GM18907 (cell line): ENCODE measurements around the gene ACP3.

ENCODE experiments used
- ATAC-seq: cut with Tn5 transposase; IDR thresholded peaks from one replicate; pipeline ENCODE4 v1.9.1; 2021; ENCODE audit warnings: mild to moderate bottlenecking, moderate library complexity; ENCODE audit not compliant: unreplicated experiment

Gene ACP3

DNA sequence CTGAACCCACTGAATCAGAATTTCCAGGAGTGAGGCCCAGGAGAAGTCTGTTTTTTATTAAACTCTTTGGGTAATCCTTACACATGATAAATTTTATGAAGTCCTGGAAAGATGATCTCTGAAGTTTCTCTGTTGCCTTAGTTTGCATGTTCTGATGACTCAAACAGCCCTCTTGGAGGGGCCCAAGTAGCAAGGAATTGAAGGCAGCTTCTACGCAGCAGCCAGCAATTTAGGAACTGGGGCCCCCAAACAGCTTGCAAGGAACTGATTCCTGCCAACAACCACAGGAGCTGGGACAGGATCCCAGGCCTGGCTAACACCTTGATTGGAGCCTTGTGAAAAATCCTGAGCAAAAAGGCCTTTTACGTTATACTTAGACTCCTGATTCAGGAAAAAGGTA, 5.4 kb upstream of the ACP3 start:
- no peak for ATAC-seq

DNA sequence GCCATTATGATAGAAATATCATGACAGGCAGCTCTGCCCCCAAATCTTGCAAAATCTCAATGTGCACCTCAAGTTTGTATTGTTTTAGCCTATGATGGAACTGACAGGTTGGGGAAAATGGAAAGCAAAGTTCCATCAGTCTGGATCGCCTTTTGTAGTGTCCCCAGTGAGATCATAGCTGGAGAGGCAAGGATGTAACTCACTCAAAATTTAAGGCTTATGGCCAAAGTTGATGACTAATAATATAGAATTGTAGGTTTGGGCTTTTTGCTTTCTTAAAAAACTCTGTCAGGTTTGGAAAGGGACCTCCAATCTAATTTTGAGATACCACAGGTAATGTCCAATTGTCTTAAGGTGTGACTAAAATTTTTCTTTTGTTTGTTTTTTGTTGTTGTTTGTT, 1.4 kb upstream of the ACP3 start:
- ATAC-seq: no peak

DNA sequence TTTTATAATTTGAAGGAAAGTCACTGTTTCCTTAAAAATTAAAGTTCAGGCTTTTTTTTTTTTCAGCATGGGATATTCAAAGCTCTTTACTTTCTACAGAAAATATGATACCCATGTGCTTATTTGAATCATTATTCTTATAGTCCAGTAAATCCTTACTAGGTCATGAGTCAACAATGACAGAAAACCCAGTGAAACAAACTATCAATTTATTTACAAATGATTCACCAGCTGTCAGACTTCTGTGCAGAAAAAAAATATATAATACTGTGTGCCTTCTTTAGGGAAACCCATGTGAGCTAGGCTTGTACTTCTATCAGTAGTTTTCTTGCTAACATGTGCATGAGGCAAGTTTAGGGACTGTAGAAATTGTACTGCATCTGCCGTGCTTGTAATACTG, 1.2 kb downstream of the ACP3 start:
- no peak for ATAC-seq

DNA sequence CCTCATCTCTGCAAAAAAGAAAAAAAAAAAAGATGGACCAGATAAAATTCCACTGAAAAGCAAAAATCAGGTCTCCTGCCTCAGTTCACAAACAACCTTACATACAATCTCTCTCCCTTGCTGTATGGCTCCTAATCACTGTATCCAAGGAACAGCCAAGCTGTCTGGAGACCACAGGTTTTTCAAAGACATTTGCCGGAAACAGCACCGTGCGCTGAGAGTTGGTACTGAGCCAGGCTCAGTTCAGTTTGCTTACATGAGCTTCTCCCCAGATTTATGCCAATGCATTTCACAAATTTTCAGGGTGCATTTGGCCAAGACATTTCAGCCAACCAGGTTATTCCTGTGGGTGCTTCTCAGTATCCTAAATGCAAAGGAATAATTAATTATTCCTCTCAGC, 4.1 kb downstream of the ACP3 start:
- no peak for ATAC-seq

DNA sequence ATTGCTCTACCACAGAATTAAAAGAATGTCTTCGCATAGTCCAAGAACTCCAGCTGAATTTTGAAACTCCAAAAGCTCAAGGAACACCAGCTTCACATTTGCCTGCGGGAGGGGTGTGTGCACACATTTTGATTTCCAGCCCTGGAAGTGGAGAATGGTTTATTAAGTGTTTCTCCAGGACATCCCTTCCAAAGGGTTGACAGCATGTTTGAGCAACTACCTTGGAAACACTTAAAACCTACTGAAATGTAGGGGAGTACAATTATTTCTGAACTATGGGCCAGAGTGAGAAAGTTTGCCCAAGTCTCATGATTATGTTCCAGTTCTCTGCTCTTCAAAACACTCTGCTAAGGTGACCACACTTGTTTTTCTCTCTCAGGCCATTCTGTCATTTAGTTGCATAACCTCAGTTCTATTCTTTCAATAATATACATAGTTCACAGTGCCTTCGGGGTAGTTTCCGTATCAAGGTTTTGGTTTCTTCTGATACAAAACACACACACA, 7.9 kb downstream of the ACP3 start:
- ATAC-seq: peak; percentile 63

DNA sequence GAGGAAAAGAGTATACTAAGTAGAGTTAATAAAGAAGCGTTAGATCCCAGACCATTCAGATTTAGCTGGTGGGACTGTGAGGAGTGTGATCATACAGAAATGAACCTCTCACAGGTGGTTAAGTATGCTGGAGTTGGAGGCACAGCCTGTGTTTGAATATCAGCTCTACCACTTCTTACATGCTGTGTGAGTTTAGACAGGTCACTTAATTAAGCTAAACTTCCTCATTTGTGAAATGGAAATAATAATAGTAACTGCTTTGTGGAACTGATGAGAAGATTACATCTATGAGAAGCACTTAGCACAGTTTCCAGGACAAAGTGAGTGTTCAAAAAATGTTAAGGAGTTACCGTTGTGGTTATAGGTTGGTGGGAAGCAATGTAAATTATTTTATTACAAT, 8.4 kb downstream of the ACP3 start:
- ATAC-seq: peak; percentile 54

DNA sequence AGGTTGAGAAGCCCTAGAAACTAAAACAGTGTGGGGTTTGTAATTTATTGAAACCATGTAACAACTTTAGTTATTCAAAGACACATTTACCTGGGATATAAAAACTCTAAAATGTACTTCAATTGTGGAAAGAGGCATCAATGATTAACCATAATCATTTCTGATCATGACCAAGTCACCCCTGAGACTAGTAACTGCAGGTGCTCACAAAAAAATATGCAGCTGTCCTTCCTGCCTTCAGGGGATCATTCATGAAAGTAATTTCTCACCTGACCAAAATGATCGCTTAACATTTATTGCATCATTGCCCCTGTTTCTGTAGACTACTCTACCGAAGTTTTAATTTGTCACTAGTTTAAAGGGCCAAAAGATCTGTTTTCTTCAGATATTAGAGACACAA, 9.0 kb downstream of the ACP3 start:
- peak; percentile 70 for ATAC-seq

DNA sequence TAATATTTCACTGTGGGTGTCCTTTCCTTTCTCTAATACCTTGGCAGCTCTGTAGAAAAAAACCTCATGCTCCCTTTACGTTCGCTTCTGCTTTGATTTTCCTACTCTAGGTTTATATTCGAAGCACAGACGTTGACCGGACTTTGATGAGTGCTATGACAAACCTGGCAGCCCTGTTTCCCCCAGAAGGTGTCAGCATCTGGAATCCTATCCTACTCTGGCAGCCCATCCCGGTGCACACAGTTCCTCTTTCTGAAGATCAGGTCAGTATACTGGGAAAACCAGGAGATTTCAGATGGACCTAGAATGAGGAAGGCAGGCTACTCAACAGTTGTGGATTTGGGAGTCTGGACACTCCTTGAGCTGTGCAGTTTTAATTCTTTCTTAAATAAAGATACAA, 14.9 kb downstream of the ACP3 start:
- no peak for ATAC-seq

DNA sequence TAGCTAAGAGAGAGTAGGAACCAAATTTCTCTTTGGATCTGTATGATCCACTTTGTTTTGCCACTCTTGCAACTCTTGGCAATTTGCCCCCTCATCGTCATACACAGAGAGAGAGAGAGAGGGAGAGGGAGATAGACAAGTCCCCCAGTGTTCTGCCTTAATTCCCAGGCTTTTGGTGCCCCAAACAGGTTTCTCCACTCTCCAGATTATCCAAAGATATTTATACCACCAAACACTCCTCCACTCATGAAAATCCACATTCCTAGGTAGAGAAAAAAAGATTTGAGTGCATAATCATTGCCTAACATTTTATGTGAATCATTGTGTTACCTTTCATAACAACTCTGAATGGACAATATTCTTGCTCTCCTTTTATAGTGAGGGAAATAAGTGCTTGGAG, 15.3 kb downstream of the ACP3 start:
- ATAC-seq: no peak

DNA sequence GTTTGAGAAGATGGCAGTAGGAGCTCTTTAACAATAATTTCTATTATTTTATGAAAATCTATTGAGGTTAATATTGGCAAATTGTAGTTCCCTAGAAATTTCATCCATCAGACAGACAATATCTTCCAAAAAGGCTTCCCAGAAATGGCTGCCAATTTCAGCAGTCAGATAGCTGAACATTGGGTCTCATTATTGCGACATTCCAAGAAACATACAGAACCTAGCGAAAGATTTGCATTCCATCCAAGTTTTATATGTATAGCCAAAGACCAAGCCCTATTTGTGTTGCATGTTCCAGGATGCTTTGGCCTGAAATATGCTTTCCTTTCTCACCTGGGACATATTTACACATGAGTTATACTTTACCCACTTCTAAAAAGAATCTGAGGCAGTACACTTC, 24.5 kb downstream of the ACP3 start:
- no peak for ATAC-seq

DNA sequence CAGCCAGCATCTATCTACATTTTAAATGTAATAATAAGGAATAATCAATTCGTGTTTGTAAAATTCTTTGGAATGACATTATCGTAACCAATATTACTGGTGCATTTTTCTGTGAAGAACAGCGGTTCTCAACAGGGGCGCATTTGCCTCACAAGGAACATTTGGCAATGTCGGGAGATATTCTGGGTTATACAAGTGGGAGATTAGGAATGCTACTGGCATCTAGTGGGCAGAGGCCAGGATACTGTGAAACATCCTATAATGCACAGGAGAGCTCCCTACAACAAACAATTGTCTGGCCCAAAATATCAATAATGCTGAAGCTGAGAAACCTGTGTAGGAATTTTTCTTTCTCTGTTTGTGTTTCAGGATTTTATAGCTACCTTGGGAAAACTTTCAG, 25.0 kb downstream of the ACP3 start:
- ATAC-seq: no peak

DNA sequence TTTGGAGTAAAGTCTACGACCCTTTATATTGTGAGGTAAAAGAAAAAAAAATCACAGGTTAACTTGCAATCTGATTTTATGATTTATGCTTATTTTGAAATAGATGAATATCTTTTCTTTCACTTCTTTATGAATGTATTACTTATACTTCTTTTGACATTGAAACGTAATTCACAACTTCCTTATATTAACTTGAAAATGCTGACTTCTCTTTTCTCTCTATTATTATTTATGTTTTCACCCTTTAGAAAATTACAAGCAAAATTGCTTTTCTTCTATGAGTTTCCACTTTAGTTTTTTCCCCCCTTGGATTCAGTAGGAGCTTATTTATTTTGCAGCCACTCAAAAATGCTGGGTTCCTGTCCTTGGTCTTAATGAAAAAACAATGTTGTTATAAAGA, 25.4 kb downstream of the ACP3 start:
- no peak for ATAC-seq

DNA sequence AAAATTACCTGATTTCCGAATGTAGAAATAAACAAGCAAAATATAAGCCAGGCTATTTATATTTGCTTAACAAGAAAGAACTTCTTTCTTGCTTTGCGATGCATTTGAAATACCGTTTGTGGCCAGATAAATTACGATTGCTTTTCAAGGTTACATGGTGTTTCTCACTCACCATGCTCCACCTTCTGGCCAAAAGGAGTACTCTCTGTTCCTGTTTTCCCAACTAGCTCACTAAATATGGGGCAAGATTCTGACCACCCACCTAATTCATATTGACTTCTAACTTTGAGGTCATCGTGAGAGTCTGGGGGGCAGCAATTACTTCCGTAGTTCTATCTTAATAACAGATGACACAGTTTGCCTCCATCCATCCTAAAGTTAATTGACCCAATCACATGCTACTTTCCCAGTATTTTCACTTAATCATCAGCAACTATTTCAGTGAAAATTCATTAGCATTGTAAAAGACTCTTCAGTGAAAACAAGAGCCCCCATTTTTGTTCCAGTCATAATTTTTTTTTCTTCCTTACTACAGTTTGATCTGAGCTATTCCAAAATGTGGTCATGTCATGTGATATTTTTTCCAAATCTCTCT, 25.9 kb downstream of the ACP3 start:
- no peak for ATAC-seq

DNA sequence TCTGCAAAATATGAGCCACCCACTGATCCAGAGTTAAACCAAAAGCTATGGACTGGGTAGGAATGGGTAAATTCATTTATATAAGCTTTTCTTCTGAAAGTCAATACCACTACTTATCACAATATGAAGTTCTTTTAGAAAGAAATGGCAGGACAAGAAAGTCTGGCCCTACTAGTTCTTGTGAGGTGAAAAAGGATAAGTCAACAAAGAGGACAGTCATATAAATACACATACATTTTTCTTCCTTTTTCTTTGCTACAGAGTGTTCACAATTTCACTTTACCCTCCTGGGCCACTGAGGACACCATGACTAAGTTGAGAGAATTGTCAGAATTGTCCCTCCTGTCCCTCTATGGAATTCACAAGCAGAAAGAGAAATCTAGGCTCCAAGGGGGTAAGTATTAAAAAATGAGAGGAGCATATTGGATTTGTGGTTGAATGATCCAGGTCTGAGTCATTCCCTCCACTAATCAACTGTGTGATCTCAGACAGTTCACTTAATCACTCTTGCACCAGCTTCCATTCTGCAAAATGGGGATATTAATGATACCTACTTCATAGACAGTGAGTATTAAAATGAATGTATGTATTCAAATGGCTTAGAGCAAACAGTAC, 27.6 kb downstream of the ACP3 start:
- ATAC-seq: no peak

DNA sequence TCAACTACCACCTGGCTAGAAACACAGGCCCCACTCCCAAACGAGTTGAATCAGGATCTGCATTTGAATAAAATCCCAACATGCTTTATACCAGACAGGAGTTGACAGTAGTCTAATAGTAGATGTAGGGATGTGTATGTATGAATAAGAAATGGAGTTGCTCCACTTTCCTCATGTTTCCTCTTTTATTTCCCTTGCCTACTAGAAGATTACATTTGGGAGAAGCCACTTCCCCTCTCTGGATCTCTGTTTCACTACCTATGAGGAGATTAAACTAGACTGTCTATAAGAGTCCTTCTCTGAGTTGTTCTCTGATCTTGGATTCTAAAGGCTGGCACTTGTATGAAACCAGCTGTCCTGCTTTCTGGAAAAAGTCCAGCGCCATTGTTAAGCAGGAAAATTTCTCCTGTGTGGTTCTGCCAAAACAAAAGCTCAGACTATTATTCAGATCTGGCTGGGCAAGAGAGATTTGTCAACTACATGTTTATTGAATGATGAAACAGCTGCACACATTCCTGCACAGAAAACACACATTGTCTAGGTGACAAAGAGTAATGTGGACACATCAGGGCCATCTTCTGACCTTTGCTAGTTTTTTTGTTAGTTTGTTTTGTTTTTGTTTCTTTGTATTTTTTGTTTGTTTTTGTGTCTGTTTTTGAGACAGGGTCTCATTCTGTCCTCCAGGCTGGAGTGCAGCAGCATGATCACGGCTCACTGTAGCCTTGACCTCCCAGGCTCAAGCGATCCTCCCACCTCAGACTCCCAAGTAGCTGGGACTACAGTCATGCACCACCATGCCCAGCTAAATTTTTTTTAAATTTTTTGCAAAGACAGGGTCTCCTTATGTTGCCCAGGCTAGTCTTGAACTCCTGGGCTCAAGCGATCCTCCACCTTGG, 29.9 kb downstream of the ACP3 start:
- no peak for ATAC-seq

DNA sequence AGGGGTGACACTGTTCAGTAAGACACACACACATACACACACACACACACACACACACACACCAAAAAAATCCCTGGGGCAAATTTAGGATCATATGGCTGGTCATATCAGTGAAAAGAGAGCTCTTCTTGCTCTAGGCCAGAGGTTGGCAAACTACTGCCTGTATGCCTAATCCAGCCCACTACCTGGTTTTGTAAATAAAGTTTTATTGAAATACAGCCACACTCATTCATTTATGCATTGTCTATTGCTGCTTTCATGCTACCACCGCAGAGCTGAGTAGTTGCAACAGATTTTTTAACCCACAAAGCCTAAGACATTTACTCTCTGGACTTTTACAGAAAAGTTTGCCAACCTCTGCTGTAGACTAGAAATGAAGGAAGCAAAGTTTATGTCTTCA, 30.6 kb downstream of the ACP3 start:
- ATAC-seq: no peak

DNA sequence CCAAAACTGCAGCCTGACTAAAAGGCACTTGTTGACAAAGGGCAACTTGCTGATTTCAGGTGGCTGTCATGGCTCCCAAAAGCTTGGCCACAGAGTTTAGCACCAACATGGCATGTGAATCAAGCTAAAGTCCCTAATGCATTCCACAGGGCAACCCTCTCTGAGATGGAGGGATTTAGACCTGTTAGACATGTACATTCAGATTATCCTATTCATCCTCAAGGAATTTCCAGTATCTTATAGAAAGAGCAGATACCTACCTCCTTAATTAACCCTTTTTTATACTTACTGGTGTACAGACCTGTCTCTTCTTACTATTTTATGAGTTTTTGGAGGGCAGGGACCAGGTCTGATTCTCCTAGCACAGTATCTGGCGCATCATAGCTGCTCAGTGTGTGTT, 31.3 kb downstream of the ACP3 start:
- ATAC-seq: no peak

DNA sequence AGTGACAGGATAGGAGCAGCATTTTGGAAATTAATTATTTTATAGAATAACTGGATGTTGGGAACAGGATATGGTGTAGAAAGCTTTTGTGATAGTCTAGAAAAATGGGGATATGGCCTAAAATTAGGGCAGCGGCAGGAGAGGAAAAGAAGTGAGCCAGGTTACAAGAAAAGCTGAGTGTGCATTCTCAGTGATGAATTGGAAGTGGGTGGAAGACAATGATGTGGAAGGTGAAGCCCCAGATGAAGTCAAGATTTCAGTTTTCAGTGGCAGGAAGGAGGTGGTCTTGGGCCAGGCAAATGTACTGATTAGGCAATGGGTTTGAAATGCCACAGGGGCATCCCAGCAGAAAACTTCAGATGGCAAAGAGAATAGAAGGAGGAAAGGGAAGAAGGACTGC, 33.6 kb downstream of the ACP3 start:
- no peak for ATAC-seq

DNA sequence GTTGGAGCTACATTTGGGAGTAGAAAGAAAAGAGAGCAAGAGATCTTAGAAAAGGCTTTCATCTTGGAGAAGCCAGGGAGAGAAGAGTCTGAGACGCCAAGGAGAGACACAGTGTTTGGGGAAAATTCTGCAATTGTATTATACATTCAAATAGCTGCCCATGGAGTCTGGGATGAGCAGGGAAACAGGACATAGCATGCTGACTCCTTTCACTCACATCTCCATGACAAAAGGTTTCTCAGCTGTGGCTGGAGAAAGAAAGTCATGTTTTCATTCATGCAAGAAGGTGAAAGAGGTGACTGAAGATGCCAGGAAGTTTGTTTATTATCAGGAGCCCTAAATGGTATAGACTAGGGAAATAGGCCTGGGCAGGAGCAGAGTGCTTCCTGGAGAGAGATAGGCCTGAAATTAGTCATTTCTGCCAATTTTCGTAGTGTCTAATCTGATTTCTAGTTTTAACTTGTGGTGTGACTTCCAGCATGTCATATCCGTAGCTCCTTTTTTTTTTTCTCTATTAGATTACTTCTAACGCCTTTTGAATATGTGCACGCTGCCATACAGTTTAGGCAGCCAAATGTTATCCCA, 34.1 kb downstream of the ACP3 start:
- no peak for ATAC-seq

DNA sequence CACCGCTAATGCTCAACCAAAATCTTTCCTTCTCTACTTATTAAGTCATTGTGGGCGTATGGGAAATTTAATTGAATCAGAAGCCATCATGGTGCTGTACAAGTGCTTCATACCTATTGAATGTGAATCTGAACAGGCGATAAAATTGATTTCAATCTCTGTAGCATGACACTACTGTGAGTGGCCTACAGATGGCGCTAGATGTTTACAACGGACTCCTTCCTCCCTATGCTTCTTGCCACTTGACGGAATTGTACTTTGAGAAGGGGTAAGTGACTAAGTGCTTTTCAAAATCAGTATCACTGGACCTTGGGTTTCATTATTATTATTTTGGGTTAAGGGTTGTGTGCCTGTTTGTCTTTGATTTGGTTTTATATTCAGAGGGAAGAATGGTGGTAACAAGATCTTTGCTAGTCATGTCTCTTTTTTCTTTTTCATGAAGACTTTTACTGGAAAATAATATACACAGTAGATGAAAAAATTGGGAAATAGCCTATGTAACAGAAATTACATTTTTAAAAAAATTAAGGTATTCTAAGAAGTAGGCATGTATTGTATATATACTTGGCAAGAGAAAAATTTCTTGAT, 35.4 kb downstream of the ACP3 start:
- ATAC-seq: peak; percentile 80
